Activated naive CD4-positive, alpha-beta T cell (primary cell): ENCODE results near the gene MAN2A1.
"Not testable (repeated sequence)": the region's sequence is repeated elsewhere in the genome, so short reads cannot be mapped to it uniquely, and the experiment has no call there.

ENCODE experiments used
- DNase-seq, 4 experiments: peaks; one replicate each; lab custom pipeline; 2025; lab: John Stamatoyannopoulos, UW

MAN2A1 gene

GRCh38 chr5:109826426-109826825 is 136.7 kb downstream of the MAN2A1 start:
- DNase-seq, result no peak

GRCh38 chr5:109829331-109829730 is 139.6 kb downstream of the MAN2A1 start:
- no peak for DNase-seq

DNA sequence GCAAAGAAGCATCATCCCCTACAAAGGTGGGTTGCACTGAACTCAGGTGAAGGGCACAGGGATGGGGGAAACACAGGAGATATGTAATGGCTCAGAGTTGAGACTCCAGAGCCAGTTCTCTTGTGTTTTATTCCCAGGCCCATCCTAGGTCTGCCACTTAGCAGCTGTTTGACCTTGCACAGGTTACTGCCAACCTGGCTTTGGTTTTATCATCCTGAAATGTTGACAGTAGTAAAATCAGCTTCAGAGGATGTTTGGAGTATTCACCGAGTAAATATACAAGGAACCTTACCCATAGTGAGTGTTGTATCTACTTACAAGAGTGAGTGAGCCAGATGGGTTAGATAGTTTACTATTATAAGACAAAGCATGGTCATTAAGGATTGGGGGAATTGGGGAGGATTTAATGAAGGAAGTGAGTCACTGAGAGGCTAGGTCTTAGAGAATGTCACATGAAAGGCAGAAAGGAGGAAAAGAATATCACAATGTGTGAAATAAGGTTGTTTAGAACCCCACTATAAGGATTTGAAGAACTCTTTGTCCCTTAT is 141.3 kb downstream of the MAN2A1 start:
- DNase-seq, result no peak

- not testable (repeated sequence) for DNase-seq
These were observed 142.8 kb downstream of the MAN2A1 start for GRCh38 chr5:109832207-109833188.

DNA sequence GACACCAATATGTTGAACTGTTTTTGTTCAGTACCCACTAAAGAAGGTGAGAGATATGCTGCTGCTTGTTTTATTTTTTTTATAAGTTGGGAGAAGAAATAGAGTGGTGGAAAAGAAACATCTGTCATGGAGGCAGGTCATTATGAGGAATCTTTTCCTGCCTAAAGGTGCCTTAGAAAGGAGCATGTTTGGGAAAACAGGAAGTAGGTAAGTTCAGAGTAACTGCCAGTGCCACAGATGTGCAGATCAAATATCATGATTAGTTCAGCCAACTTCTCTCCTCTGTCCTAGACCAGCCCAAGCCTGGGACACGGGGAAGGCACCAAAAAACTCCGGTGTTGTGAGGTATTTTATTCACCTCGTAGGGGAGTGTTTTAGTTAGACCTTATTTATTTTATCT is 144.2 kb downstream of the MAN2A1 start:
- no peak for DNase-seq

DNA sequence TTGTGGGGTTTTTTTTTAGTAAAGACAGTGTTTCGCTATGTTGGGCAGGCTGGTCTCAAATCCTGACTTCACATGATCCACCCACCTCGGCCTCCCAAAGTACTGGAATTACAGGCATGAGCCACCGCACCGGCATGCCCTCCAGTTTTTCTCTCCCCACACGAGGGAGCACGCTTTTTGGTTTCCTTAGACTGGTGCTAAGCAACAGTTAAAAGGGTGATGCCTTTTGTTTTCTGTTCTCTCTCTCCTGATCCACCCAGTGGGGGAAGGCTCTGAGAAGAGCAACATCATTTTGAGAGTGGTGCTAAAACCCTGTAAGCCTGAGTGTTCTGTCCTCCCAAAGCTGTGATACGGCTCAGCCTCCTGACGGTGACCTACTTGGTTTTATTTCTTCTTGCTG is 146.6 kb downstream of the MAN2A1 start:
- DNase-seq, result no peak

DNA sequence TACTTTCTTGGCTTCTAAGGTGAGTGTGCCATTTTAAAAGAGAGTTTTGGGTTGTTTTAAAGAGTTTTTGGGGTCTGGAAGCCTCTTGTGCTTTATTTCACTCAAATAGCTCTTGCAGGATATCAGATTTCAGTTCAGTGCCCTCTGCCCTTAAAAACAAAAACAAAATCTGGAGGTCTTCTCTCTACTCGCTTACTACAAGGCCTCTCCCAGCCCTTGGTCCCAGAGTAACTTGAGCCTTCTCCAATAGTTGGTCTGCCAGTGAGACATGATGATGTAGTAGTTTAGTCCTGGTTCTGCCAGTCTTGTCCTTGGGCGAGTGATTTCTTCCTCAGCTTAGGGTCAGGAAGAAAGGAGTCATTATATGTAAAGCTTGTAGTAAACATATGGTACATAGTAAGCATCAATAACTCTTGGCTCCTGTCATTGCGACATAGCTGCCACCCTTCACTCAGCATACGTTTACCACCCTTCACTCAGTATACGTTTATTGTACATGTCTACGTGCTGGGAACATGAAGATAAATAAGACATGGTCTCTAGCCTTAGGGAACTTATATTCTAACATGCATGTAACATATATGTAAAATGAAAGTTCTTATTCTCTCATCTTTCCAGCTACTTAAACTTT is 147.6 kb downstream of the MAN2A1 start:
- no peak for DNase-seq

GRCh38 chr5:109838157-109838556 is 148.4 kb downstream of the MAN2A1 start:
- DNase-seq, result no peak

DNA sequence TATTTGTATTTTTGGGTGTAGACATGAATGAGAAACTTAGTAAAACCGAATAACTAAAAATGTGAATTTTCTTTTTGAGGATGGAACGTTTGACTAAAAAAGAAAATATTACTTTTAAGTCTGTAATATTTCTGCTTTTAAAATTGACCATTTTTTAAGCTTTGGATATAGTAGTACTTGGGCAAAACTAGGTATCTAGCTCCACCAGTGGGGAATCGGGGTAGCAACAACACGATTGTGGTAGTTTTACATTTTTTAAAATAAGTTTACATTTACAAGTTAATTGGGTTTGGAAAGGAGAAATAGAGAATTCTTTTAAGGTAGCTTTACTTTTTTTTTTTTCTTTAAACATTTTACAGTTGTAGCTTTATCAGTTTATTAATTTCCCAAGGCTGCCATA is 154.4 kb downstream of the MAN2A1 start:
- no peak for DNase-seq

DNA sequence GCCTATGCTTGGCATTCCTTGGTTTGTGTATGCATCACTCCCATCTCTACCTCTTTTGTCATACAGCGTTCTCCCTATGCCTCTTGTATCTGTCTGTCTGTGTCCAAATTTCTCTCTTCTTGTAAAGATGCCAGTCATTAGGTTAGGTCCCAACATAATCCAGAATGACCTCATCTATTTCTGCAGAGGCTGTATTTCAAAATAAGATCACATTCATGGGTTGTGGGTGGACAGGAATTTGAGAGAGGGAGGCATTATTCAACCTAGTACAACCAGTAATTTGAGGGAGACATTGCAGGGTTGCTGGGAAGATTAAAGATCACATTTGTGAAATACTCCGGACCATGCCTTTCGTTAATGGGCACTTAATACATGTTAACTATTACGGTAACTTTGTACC is 155.0 kb downstream of the MAN2A1 start:
- no peak for DNase-seq

DNA sequence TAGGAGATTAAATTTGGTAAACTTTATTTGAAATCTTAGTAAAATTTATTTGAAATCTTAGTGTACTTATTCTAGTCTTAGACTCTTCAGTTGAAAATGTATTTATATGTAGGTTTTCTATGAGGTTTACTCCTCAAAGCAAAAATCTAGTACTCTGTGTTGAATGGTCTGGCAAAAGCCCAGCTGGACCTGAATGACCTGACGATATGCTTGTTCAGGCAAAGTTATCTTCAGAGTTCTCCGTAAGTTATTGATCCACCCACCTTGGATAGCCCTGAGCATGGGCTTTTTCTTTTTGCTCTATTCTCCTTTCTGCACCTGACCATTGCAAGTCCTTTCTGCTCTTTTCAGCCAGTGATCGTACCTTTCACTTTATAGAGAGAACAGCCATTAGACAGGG is 158.4 kb downstream of the MAN2A1 start:
- DNase-seq, result no peak

GRCh38 chr5:109849478-109850088 is 159.9 kb downstream of the MAN2A1 start:
- DNase-seq, result no peak

DNA sequence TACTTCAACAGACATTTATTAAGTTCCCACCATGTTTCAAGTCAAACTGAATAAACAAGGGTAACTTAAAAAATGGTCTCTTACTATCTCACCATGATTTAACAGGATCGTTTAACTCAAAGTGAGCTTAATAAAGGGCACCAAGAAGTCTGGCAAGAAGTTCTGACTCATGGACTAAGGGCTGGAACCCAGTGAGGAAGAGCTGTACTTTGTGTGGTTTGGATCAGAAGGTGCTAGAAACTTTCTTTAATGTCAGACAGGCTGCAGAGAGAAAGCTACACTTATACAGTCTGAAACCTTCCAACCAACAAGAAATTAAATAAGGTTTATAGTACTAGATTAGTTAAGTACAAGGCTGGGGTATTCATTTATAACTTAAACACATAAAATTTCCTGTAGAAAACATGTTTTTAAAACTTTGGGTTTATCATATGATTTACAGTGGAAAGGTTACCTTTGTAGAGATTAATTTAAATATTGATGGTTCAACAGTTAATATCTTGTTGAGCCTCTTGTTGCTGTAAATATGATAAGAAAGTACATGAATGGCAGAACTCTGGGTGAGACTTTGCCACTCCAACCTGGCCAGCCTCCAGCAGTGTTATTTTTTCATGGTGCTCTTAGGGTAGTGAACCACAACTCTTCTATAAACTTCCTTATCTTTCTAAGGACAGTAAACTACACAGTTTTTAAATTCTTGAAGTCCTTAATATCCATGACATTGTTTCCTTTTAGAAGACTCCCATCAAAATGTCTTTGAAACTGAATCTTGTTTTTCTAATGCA is 162.8 kb downstream of the MAN2A1 start:
- no peak for DNase-seq

- no peak for DNase-seq
These were observed 163.7 kb downstream of the MAN2A1 start for GRCh38 chr5:109853377-109853776.

GRCh38 chr5:109855056-109855455 is 165.3 kb downstream of the MAN2A1 start:
- DNase-seq, result no peak

DNA sequence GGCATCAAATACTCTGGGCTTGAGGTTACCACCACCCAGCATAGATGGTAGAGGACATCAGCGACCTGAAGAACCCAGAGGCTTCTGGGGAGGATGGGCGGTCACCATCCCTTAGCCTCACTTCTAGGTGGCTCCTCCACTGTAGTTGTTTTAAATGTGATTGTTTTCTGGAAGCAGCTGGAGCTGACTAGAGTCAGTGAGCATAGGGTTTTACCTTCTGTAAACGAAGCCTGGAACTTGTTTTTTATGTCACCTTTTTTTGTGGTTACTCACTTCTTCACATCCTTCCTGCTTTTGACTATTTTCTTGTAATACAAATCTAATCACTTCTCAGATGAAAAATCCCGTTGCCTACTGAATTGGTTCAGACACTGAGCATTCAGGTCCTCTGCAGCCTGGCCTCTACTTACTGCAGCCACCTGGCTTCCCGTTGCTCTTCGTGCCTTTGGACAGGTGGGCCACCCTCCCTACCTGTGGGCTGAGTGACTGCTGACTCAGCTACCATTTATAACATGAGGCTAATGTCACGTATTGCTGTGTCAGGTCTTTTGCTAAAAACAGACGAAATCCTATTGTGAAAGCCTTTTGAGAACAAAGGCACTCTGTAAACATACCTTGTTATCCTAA is 167.8 kb downstream of the MAN2A1 start:
- DNase-seq, result peak in 1 of 4 experiments; percentile 13

- DNase-seq, result no peak
These were observed 169.8 kb downstream of the MAN2A1 start for GRCh38 chr5:109859537-109859936.

GRCh38 chr5:109862301-109862700 is 172.6 kb downstream of the MAN2A1 start:
- DNase-seq, result no peak

- DNase-seq, result no peak
These were observed 174.0 kb downstream of the MAN2A1 start for GRCh38 chr5:109863752-109864151.

- DNase-seq, result no peak
These were observed 175.9 kb downstream of the MAN2A1 start for GRCh38 chr5:109865637-109866036.

DNA sequence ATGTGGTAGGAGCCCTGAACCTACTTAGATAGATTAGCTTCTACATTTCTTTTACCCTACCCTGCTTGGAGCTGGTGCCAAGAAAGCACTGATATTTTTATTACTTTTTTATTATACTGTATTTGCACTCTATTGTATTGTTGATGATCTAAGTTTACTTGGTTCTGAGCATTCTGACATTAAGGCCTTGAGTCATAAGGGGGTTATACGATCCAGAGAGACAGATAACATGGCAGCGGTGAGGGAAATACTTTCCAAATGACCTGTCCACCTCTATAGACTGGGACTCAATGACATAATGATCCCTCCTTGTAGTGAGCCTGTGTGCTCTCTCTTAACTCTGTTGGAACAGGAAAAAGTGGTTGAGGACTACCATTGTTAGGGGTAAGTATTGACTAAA is 176.3 kb downstream of the MAN2A1 start:
- DNase-seq, result no peak
